HL-60 (cell line): ENCODE data around the gene PPM1H.

Experiments used
- DNase-seq, 2 experiments: peaks; one replicate each; pipeline ENCODE4 v3.0.0-alpha.2; 2010 to 2020; ENCODE audit warnings: low read depth in 1 of 2, low spot score in 1 of 2
- H3K27ac ChIP-seq: fragments of 250-450 bp; sonication (Bioruptor Pico); replicated peaks from 2 replicates; pipeline ENCODE4 v1.5.1; 2020; ENCODE audit warnings: mild to moderate bottlenecking, moderate library complexity
- H3K27me3 ChIP-seq: fragments of 250-450 bp; sonication (Bioruptor Pico); 2 replicates; pipeline ENCODE4 v1.5.1; 2021; ENCODE audit warnings: mild to moderate bottlenecking, moderate library complexity; ENCODE audit not compliant: insufficient read depth, poor library complexity, severe bottlenecking
- H3K4me3 ChIP-seq: replicated peaks from 2 replicates; pipeline ENCODE4 v1.5.1; 2011; ENCODE audit warnings: mild to moderate bottlenecking, control low read depth, low read length; ENCODE audit not compliant: insufficient read depth
- GABPA ChIP-seq: IDR thresholded peaks from 2 replicates; pipeline ENCODE4 v1.6.1; 2012; ENCODE audit warnings: low read depth
- POLR2AphosphoS5 ChIP-seq: IDR thresholded peaks from 2 replicates; pipeline ENCODE4 v1.6.1; 2012; ENCODE audit warnings: low read depth
- SPI1 ChIP-seq: IDR thresholded peaks from 2 replicates; pipeline ENCODE4 v1.6.1; 2012; ENCODE audit warnings: low read depth, mild to moderate bottlenecking, borderline replicate concordance
- TF ChIP-seq, protein P1 (sequence below): IDR thresholded peaks from 2 replicates; pipeline ENCODE4 v1.6.1; 2012; ENCODE audit warnings: low read depth; ENCODE audit not compliant: insufficient replicate concordance
- TF ChIP-seq, protein P2 (sequence below): IDR thresholded peaks from one replicate; pipeline ENCODE4 v1.5.1; 2011; ENCODE audit warnings: low read length, control low read depth, inconsistent platforms; ENCODE audit not compliant: insufficient read depth

The PPM1H gene

DNA sequence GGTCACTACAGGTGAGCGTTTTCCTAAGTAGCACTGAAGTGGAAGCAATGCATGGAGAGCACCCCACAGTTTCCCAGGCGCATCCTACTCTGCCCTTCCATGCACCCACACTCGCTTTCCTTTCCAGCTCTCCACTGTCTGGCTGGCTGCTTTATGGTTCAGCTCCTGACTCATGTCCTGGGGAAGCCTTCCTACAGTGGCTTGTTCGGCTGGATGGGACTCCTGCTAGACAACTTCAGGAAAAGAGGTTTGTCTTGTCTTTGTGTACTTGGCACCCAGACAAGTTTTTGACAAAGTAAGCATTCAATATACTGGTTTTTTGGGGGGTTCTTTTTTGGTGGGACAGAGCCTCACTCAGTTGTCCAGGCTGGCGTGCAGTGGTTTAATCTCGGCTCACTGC, 21.6 kb downstream of the PPM1H start:
- H3K4me3 ChIP-seq: no peak overlapping the region

DNA sequence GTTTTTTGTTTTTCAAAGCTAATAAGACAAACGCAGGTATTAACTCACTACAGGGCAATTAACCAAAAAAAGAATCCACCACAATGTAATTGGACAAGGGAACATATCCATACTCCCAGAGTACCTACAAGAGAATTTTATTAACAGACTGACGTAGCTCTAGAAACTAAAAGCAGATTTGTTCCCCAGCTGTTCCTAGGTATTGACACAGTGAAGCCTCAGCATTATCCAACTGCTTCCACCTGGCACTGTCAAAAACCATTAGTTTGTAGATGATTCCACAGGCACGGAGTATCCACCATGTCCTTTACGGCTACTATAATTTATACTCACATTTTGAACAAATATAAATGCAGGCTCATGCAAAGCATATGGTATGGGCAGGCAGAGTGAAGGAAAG, 22.3 kb downstream of the PPM1H start:
- no peak for TF ChIP-seq POLR2AphosphoS5
- TF ChIP-seq GABPA: no peak
- TF ChIP-seq, protein P1, sequence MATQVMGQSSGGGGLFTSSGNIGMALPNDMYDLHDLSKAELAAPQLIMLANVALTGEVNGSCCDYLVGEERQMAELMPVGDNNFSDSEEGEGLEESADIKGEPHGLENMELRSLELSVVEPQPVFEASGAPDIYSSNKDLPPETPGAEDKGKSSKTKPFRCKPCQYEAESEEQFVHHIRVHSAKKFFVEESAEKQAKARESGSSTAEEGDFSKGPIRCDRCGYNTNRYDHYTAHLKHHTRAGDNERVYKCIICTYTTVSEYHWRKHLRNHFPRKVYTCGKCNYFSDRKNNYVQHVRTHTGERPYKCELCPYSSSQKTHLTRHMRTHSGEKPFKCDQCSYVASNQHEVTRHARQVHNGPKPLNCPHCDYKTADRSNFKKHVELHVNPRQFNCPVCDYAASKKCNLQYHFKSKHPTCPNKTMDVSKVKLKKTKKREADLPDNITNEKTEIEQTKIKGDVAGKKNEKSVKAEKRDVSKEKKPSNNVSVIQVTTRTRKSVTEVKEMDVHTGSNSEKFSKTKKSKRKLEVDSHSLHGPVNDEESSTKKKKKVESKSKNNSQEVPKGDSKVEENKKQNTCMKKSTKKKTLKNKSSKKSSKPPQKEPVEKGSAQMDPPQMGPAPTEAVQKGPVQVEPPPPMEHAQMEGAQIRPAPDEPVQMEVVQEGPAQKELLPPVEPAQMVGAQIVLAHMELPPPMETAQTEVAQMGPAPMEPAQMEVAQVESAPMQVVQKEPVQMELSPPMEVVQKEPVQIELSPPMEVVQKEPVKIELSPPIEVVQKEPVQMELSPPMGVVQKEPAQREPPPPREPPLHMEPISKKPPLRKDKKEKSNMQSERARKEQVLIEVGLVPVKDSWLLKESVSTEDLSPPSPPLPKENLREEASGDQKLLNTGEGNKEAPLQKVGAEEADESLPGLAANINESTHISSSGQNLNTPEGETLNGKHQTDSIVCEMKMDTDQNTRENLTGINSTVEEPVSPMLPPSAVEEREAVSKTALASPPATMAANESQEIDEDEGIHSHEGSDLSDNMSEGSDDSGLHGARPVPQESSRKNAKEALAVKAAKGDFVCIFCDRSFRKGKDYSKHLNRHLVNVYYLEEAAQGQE: no peak
- TF ChIP-seq, protein P2, sequence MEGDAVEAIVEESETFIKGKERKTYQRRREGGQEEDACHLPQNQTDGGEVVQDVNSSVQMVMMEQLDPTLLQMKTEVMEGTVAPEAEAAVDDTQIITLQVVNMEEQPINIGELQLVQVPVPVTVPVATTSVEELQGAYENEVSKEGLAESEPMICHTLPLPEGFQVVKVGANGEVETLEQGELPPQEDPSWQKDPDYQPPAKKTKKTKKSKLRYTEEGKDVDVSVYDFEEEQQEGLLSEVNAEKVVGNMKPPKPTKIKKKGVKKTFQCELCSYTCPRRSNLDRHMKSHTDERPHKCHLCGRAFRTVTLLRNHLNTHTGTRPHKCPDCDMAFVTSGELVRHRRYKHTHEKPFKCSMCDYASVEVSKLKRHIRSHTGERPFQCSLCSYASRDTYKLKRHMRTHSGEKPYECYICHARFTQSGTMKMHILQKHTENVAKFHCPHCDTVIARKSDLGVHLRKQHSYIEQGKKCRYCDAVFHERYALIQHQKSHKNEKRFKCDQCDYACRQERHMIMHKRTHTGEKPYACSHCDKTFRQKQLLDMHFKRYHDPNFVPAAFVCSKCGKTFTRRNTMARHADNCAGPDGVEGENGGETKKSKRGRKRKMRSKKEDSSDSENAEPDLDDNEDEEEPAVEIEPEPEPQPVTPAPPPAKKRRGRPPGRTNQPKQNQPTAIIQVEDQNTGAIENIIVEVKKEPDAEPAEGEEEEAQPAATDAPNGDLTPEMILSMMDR: no peak
- TF ChIP-seq SPI1: no peak
- Histone ChIP-seq H3K27me3 (no peaks in the 10 kb centered on the region), H3K27ac (no peak overlapping the region)

More for the DNA sequence above, 21.6 kb downstream of the PPM1H start:
- TF ChIP-seq, protein P2: no peak
- TF ChIP-seq, protein P1: no peak
- no peak for TF ChIP-seq SPI1
- no peak for TF ChIP-seq POLR2AphosphoS5
- TF ChIP-seq GABPA: no peak
- no peaks in the 10 kb centered on the region for H3K27me3 ChIP-seq
- no peak for DNase-seq
- H3K27ac ChIP-seq: no peak overlapping the region

DNA sequence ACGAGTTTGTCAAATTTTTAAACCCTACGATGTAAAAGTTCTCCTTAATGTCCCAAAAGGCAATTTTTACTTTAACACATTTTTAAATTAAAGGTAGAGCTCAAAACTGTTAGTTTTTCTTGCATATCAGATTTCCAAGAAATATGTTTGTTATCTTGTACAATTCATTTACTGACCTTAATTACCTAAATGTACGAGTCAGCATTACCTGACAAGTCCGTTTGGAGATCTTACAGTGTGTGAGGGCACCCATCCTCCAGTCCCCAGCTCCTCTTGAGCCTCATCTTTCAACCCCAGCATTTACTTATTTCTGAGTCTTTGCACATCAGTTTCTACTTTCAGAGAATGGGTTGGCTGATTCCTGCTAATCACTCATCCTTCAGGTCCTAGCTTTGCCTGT, 23.7 kb downstream of the PPM1H start:
- no peak for DNase-seq

More for the DNA sequence above, 22.3 kb downstream of the PPM1H start:
- no peak for DNase-seq
- H3K4me3 ChIP-seq: no peak overlapping the region

More for the DNA sequence above, 23.7 kb downstream of the PPM1H start:
- TF ChIP-seq, protein P1: no peak
- TF ChIP-seq SPI1 (no peak), GABPA (no peak), POLR2AphosphoS5 (no peak)
- TF ChIP-seq, protein P2: no peak
- Histone ChIP-seq H3K27ac (no peak overlapping the region), H3K4me3 (no peak overlapping the region), H3K27me3 (no peaks in the 10 kb centered on the region)
